ENCODE results near the gene TFIP11.
"Not testable (repeated sequence)": the region's sequence is repeated elsewhere in the genome, so short reads cannot be mapped to it uniquely, and the experiment has no call there.

The TFIP11 gene

GRCh38 chr22:26540119-26540518 lies 27.8 kb upstream of the TFIP11 start:
- DNase-seq, result no peak

- DNase-seq, result no peak
These were observed 24.5 kb upstream of the TFIP11 start for GRCh38 chr22:26536762-26537134.

- DNase-seq, result no peak
These were observed 23.9 kb upstream of the TFIP11 start for GRCh38 chr22:26536056-26536761.

GRCh38 chr22:26535603-26535908 lies 23.3 kb upstream of the TFIP11 start:
- no peak for DNase-seq

- DNase-seq, result peak; percentile 27
These were observed 22.8 kb upstream of the TFIP11 start for GRCh38 chr22:26534874-26535602.

GRCh38 chr22:26534171-26534855 lies 22.0 kb upstream of the TFIP11 start:
- no peak for DNase-seq

- DNase-seq, result peak; percentile 15
These were observed 17.1 kb upstream of the TFIP11 start for GRCh38 chr22:26529345-26529744.

- DNase-seq, result not testable (repeated sequence)
These were observed 16.2 kb upstream of the TFIP11 start for GRCh38 chr22:26528518-26528917.

GRCh38 chr22:26527574-26528465 lies 15.5 kb upstream of the TFIP11 start:
- DNase-seq, result no peak

GRCh38 chr22:26527167-26527566 lies 14.9 kb upstream of the TFIP11 start:
- DNase-seq, result no peak

- no peak for DNase-seq
These were observed 13.8 kb upstream of the TFIP11 start for GRCh38 chr22:26525946-26526564.

GRCh38 chr22:26524870-26525269 lies 12.6 kb upstream of the TFIP11 start:
- DNase-seq, result no peak

GRCh38 chr22:26522592-26522991 lies 10.3 kb upstream of the TFIP11 start:
- no peak for DNase-seq

- DNase-seq, result no peak
These were observed 9.7 kb upstream of the TFIP11 start for GRCh38 chr22:26522012-26522411.

GRCh38 chr22:26517429-26517828 lies 5.2 kb upstream of the TFIP11 start:
- no peak for DNase-seq

GRCh38 chr22:26516503-26516902 lies 4.2 kb upstream of the TFIP11 start:
- peak; percentile 78 for DNase-seq

- no peak for DNase-seq
These were observed 3.7 kb upstream of the TFIP11 start for GRCh38 chr22:26515931-26516330.

GRCh38 chr22:26514419-26515161 lies 2.3 kb upstream of the TFIP11 start:
- no peak for DNase-seq

GRCh38 chr22:26513838-26514237 lies 1.6 kb upstream of the TFIP11 start:
- DNase-seq, result no peak

- no peak for DNase-seq
These were observed 4.1 kb downstream of the TFIP11 start for GRCh38 chr22:26508148-26508547.

- no peak for DNase-seq
These were observed 8.5 kb downstream of the TFIP11 start for GRCh38 chr22:26503758-26504157.
